ENCODE data around the gene NUDT1. TPM values are rescaled to one million over a fixed set of nuclear protein-coding genes. Genes with fewer than 3 reads are reported as not detected.

NUDT1 gene
- total RNA-seq, 1 experiment from 2014 or later: 27.2 TPM

- H3K36me3 Mint-ChIP-seq (ENCODE audit: insufficient read depth, unreplicated experiment): peaks cover under 1% of the 10 kb centered on the region
- ChIA-PET CTCF (no interaction called here), POLR2A (no interaction called here)
- BruUV-seq (replicated peaks): no TSS peak
- no peak overlapping the region for H3K27ac Mint-ChIP-seq (ENCODE audit: low read depth, unreplicated experiment)
- H3K4me1 Mint-ChIP-seq (ENCODE audit: insufficient read depth, unreplicated experiment): no peaks in the 10 kb centered on the region
- TF ChIP-seq CTCF (IDR thresholded peaks at IDR 0.05; ENCODE audit: unreplicated experiment): no peak
- no peak for DNase-seq (ENCODE audit: unreplicated experiment)
- no peak overlapping the region for H3K4me3 Mint-ChIP-seq (ENCODE audit: unreplicated experiment)
- intact Hi-C loops (cut with micrococcal nuclease): no loop called here
- H3K9me3 Mint-ChIP-seq (ENCODE audit: unreplicated experiment): no peaks in the 10 kb centered on the region
- H3K27me3 Mint-ChIP-seq (ENCODE audit: insufficient read depth, unreplicated experiment): no peaks in the 10 kb centered on the region
Measured at GRCh38 chr7:2287745-2288144, 45.7 kb downstream of the NUDT1 start.

- no peak overlapping the region for H3K27ac Mint-ChIP-seq (ENCODE audit: low read depth, unreplicated experiment)
Measured at GRCh38 chr7:2288503-2288902, 46.5 kb downstream of the NUDT1 start.

GRCh38 chr7:2289111-2289586 is 47.1 kb downstream of the NUDT1 start:
- TF ChIP-seq CTCF (IDR thresholded peaks at IDR 0.05; ENCODE audit: unreplicated experiment): no peak
- CTCF ChIA-PET: no interaction called here
- Mint-ChIP-seq H3K4me1 (ENCODE audit: insufficient read depth, unreplicated experiment) (no peaks in the 10 kb centered on the region), H3K36me3 (ENCODE audit: insufficient read depth, unreplicated experiment) (no peaks in the 10 kb centered on the region), H3K27me3 (ENCODE audit: insufficient read depth, unreplicated experiment) (no peaks in the 10 kb centered on the region), H3K4me3 (ENCODE audit: unreplicated experiment) (no peak overlapping the region), H3K27ac (ENCODE audit: low read depth, unreplicated experiment) (no peak overlapping the region), H3K9me3 (ENCODE audit: unreplicated experiment) (no peaks in the 10 kb centered on the region)
- DNase-seq (ENCODE audit: unreplicated experiment): no peak
- no TSS peak for BruUV-seq (replicated peaks)
- intact Hi-C loops (cut with micrococcal nuclease): no loop called here
- POLR2A ChIA-PET: interaction anchor here (1.1 kb wide), 1 partner anchor 11 kb away, joined by 3 read pairs; no protein-coding TSS in a partner anchor

More at GRCh38 chr7:2288503-2288902, 46.5 kb downstream of the NUDT1 start:
- POLR2A ChIA-PET: interaction anchor here (1.1 kb wide), 1 partner anchor 12 kb away, joined by 3 read pairs; no protein-coding TSS in a partner anchor
- no peak overlapping the region for H3K4me3 Mint-ChIP-seq (ENCODE audit: unreplicated experiment)
- no peaks in the 10 kb centered on the region for H3K4me1 Mint-ChIP-seq (ENCODE audit: insufficient read depth, unreplicated experiment)
- CTCF ChIA-PET: no interaction called here
- no peak for DNase-seq (ENCODE audit: unreplicated experiment)
- no TSS peak for BruUV-seq (replicated peaks)
- no peaks in the 10 kb centered on the region for H3K9me3 Mint-ChIP-seq (ENCODE audit: unreplicated experiment)
- no peak for TF ChIP-seq CTCF (IDR thresholded peaks at IDR 0.05; ENCODE audit: unreplicated experiment)
- intact Hi-C loops (cut with micrococcal nuclease): no loop called here
- H3K36me3 Mint-ChIP-seq (ENCODE audit: insufficient read depth, unreplicated experiment): no peaks in the 10 kb centered on the region
- H3K27me3 Mint-ChIP-seq (ENCODE audit: insufficient read depth, unreplicated experiment): no peaks in the 10 kb centered on the region

GRCh38 chr7:2289621-2290020 is 47.6 kb downstream of the NUDT1 start:
- Mint-ChIP-seq H3K36me3 (ENCODE audit: insufficient read depth, unreplicated experiment) (no peaks in the 10 kb centered on the region), H3K9me3 (ENCODE audit: unreplicated experiment) (no peaks in the 10 kb centered on the region), H3K27ac (ENCODE audit: low read depth, unreplicated experiment) (no peak overlapping the region), H3K4me3 (ENCODE audit: unreplicated experiment) (no peak overlapping the region), H3K27me3 (ENCODE audit: insufficient read depth, unreplicated experiment) (no peaks in the 10 kb centered on the region), H3K4me1 (ENCODE audit: insufficient read depth, unreplicated experiment) (no peaks in the 10 kb centered on the region)
- BruUV-seq (replicated peaks): no TSS peak
- intact Hi-C loops (cut with micrococcal nuclease): no loop called here
- POLR2A ChIA-PET: interaction anchor here (1.1 kb wide), 1 partner anchor 11 kb away, joined by 3 read pairs; no protein-coding TSS in a partner anchor
- DNase-seq (ENCODE audit: unreplicated experiment): no peak
- CTCF ChIA-PET: no interaction called here
- TF ChIP-seq CTCF (IDR thresholded peaks at IDR 0.05; ENCODE audit: unreplicated experiment): no peak

Measured in MCF 10A (cell line).